HL-60/S4 (cell line): ENCODE data around the gene HTT.

Experiments used
- in situ Hi-C: fragments of 300-500 bp; cut with MboI; formaldehyde crosslinking; loops from 2 replicates; pipeline ENCODE4 v1.14.3; 2022; ENCODE audit warnings: low sequenced_read_pairs

HTT gene

DNA sequence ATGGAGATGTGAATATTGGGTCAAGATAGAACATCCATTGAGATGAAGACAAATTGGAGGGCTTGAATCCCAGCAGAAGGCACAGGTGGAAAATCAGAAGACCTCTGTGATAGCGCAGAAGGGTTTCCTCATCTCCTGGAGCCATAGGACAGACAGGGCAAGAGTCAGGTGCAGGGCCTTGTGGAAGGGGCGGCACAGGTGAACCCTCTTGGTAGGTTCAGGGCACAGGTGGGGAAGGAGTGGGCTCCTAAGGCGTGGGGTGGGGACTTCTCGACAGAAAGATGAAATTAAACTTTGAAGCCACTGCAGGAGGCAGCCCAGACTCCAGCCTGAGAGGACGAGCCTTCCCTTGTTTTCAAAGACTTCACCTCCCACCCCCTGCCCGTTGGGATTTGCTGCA lies 209.0 kb downstream of the HTT start:
- in situ Hi-C loops, result no loop called here

DNA sequence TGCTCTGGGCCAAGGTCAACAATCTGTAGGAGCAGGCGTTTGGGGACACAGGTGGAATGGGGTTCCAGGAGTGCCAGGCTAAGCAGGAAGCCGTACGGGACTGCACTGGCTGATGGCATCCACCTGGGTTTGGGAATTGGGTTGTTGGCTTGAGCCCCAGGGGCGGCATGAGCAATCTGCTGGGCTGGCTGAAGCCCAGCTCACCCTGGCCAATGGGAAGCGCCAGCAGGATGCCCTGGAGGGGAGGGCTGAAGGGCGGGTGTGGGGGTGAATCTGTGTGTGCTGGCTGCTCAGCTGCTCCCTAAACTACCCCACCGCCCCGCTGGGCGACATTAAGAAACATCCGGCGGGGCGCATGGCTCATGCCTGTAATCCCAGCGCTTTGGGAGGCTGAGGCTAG lies 209.4 kb downstream of the HTT start:
- in situ Hi-C loops, result no loop called here

DNA sequence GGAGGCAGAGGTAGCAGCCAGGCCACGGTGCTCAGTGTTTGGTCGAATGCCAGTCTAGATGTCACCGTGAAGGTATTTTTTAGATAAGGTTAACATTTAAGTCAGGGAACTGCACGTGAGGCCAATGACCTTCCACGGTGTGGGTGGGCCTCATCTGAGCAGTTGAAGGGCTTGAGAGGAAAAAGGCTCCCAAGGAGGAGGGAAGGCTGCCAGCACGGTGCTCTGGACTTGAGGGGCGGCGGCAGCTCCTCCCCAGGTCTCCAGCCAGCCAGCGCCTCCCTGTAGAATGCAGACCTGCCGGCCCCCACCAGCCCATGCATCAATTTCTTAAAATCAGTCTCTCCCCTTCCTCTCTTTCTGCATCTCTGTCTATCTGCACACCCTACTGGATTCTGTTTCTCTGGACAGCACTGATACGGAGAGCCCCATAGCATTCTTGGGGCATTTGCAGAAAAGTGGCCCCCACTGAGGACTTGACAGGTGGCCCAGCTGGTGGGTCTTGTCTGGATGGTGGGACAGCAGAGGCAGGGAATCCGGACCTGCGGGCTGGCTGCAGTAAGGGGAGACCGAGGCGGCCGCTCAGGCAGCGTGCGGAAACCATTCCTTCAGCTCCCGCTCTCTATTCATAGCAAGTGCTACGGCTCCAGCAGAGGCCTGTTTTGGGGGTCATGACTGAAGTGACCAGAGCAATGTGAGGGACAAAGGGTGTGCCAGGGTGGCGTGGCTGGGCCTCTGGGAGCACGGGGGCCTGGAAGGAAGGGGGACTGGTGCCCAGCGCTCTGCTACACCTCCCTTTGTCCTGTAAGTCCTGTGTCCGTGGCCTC lies 210.5 kb downstream of the HTT start:
- in situ Hi-C loops, result no loop called here

DNA sequence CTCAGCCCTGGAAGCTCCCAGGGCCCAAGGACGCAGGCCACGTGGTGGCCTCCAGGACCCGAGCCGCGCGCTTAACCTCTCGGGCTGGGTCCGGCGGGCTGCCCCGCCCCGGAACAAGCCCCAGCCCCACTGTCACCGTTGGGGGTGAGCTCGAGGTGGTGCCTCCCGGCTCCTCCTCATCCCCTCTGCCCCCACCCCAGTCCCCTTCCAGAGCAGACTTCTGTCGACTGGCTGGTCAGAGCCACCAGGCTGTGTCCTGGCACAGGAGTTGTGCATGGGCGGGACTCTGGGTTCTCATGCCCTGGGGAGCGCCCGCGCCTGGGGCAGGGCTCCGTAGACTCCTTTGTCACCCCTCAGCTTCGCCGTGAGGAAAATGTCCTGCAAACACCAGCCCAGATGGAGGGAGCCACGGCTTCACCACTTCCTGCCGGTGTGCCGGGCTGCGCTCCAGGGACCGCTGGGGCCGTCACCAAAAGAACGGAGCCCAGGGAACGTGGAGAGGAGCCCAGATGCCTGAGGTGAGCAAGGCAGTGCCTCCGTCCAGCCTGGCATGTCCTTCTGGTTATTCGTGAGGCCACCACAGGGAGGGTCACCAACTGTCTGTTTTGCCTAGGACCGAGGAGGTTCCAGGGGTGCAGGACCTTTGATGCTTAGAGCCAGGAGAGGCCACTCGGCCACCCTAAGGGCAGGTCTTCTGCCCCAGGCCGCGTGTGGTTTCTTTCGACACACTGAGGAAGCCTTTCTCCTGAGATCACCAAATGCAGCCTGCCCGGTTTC lies 211.3 kb downstream of the HTT start:
- in situ Hi-C loops, result no loop called here

DNA sequence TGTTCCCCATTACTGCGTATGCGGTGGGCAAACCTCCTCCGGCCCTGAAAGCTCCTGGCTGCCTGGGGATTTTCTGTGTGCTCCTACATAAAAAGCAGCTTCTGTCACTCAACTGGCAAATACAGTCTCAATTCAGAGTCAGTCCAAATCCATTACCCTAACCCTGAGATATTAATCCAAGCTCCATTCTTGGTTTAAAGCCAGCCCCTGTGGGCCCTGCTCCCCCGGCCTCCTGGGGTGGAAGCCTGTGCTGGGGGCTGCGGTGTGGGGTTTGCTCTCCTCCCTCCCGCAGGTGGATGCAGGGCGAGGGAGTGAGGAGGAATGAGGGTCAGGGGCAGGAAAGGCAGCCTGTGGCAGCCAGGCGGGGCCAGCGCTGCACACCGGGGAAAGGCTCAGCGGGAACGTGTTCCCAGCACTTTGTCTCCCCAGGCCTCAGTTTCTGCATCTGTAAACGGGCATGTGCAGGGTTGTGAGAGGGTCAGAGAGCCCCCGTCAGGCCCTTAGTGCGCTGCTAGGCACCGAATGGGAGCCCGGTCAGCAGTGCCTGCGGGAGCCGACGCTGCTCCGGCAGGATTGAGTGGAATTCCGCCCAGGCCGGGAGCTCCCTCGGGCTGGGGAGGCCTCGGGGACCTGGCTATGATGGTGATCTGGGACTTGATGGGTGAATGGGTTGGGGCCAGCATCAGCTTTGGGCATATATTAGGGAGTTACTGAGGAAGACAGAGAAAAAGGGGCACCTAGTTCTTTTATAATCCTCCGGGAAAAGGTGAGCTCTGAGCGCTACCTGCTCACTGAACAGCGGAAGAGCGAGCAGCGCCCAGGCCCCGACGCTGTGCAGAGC lies 212.1 kb downstream of the HTT start:
- in situ Hi-C loops, result no loop called here

GRCh38 chr4:3287271-3287971 lies 212.9 kb downstream of the HTT start:
- in situ Hi-C loops, result no loop called here

- in situ Hi-C loops, result no loop called here
These were observed 213.6 kb downstream of the HTT start for GRCh38 chr4:3287972-3288570.

DNA sequence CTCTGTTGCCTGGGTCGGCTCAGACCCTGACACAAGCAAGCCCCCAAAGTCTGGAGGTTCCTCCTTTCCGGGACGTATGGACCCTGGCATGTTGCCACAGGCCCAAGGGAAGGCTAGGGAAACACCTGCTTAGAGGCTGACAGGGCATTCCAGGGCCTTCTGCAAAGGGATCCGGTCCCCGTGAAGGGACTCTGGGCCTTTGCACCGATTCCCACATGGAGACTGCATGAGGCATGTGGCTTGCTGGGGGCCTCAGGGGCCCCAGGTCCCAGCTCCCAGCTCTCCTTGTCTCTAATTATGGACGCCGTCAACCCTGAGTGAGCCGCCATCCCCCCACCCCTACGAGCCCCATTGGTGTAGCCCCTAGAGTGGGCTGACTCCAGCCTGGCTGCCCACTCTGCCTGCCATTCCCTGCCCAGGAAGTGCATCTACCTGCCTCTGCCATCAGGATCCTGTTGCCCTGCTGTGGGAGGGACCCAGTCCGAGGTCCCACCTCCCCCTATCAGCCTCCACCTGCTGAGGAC lies 214.2 kb downstream of the HTT start:
- in situ Hi-C loops, result no loop called here

GRCh38 chr4:3290476-3290875 lies 216.0 kb downstream of the HTT start:
- in situ Hi-C loops, result no loop called here

DNA sequence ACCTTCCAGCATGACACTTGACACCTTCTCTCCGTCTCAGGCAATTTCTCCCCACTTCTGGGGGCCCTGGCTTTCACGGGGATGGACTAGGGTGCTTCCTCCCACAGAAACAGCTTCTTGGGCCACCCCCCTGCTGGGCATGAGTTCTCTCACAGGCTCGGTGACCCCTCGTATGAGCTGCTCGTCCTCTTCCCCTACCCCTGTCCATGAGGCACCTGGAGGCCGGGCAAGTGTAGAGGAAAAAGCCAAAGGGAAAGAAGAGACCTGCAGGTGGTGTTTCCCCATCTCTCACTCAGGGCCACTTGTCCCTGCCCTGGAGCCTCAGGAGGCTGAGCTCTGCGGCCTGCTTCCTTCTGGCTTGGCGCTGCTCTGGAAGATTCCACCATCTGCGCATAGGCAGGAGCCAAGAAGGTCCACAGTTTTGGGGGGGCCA lies 216.4 kb downstream of the HTT start:
- in situ Hi-C loops, result no loop called here

- in situ Hi-C loops, result no loop called here
These were observed 217.0 kb downstream of the HTT start for GRCh38 chr4:3291411-3291968.

GRCh38 chr4:3291969-3292570 lies 217.6 kb downstream of the HTT start:
- in situ Hi-C loops, result no loop called here

- in situ Hi-C loops, result no loop called here
These were observed 218.3 kb downstream of the HTT start, which contains the start of gene RGS12 for GRCh38 chr4:3292571-3293400. TSS of gene RGS12 (plus strand) at chr4:3293021. CDS start at chr4:3316171, 23,150 bp downstream.
